HEK293 (cell line): ENCODE measurements around the gene SEMA3D.

Experiments used
- CTCF ChIA-PET: fragments of 350-600 bp; formaldehyde crosslinking; extraction: SDS; loops from one replicate; lab custom pipeline; 2021; ENCODE audit warnings: antibody characterized with exemption; lab: Yijun Ruan, JAX
- POLR2A ChIA-PET: fragments of 300-600 bp; formaldehyde crosslinking; extraction: SDS; loops from one replicate; lab custom pipeline; 2020; ENCODE audit warnings: antibody characterized with exemption, inconsistent platforms; lab: Yijun Ruan, JAX
- H3K27ac ChIP-seq: fragments of 200-500 bp; sonication (Bioruptor generic); 2 replicates; pipeline ENCODE4 v1.5.1; 2014; ENCODE audit warnings: low read depth, low read length, control low read depth, inconsistent platforms; ENCODE audit errors: extremely low read depth
- H3K36me3 ChIP-seq, 2 experiments: fragments of 200-500 bp in 1 of 2; sonication (Bioruptor generic) in 1 of 2; 1 replicate in 1 of 2; 2 replicates in 1 of 2; pipeline ENCODE4 v1.5.1; 2014 to 2017; ENCODE audit warnings: inconsistent platforms in 2 of 2, low read length in 2 of 2; ENCODE audit not compliant: control insufficient read depth in 2 of 2, insufficient read depth in 1 of 2
- H3K4me1 ChIP-seq: fragments of 200-500 bp; sonication (Bioruptor generic); 2 replicates; pipeline ENCODE4 v1.5.1; 2014; ENCODE audit warnings: mild to moderate bottlenecking, low read length, inconsistent platforms; ENCODE audit not compliant: control insufficient read depth, insufficient read depth
- H3K4me3 ChIP-seq: 2 replicates; pipeline ENCODE4 v1.5.1; 2011; ENCODE audit warnings: low read depth, mild to moderate bottlenecking, control low read depth, low read length, moderate library complexity
- H3K9me3 ChIP-seq: fragments of 200-500 bp; sonication (Bioruptor generic); 2 replicates; pipeline ENCODE4 v1.5.1; 2014; ENCODE audit warnings: low read depth, low read length, inconsistent platforms; ENCODE audit not compliant: control insufficient read depth, insufficient read depth
- FEZF1 ChIP-seq: fragments of 450-650 bp; formaldehyde crosslinking; IDR thresholded peaks from 2 replicates; pipeline ENCODE4 v1.5.1; 2016; ENCODE audit warnings: missing biosample characterization, missing genetic modification characterization
- GLI4 ChIP-seq: fragments of 450-650 bp; formaldehyde crosslinking; IDR thresholded peaks from 2 replicates; pipeline ENCODE4 v1.5.1; 2016; ENCODE audit warnings: missing biosample characterization, missing genetic modification characterization
- GLIS1 ChIP-seq: fragments of 450-650 bp; formaldehyde crosslinking; IDR thresholded peaks from 2 replicates; pipeline ENCODE4 v1.5.1; 2016; ENCODE audit warnings: missing biosample characterization, missing genetic modification characterization
- KLF16 ChIP-seq: fragments of 450-650 bp; formaldehyde crosslinking; IDR thresholded peaks from 2 replicates; pipeline ENCODE4 v1.5.1; 2017; ENCODE audit warnings: missing biosample characterization, missing genetic modification characterization
- SP3 ChIP-seq: fragments of 450-650 bp; formaldehyde crosslinking; IDR thresholded peaks from 2 replicates; pipeline ENCODE4 v1.5.1; 2016; ENCODE audit warnings: missing biosample characterization, missing genetic modification characterization
- ZNF155 ChIP-seq: fragments of 450-650 bp; formaldehyde crosslinking; IDR thresholded peaks from 2 replicates; pipeline ENCODE4 v1.5.1; 2016; ENCODE audit warnings: missing biosample characterization, missing genetic modification characterization
- ZNF223 ChIP-seq: fragments of 450-650 bp; formaldehyde crosslinking; IDR thresholded peaks from 2 replicates; pipeline ENCODE4 v1.5.1; 2016; ENCODE audit warnings: missing biosample characterization, missing genetic modification characterization
- ZNF391 ChIP-seq: fragments of 450-650 bp; formaldehyde crosslinking; IDR thresholded peaks from 2 replicates; pipeline ENCODE4 v1.5.1; 2016; ENCODE audit warnings: low read depth, missing biosample characterization, missing genetic modification characterization, borderline replicate concordance
- ZNF544 ChIP-seq: fragments of 450-650 bp; formaldehyde crosslinking; IDR thresholded peaks from 2 replicates; pipeline ENCODE4 v1.5.0; 2017; ENCODE audit warnings: missing biosample characterization, missing genetic modification characterization
- ZNF561 ChIP-seq: fragments of 450-650 bp; IDR thresholded peaks from 2 replicates; pipeline ENCODE4 v1.5.1; 2018; ENCODE audit warnings: missing biosample characterization, missing genetic modification characterization, borderline replicate concordance
- ZNF658 ChIP-seq: fragments of 450-650 bp; formaldehyde crosslinking; IDR thresholded peaks from 2 replicates; pipeline ENCODE4; 2016; ENCODE audit warnings: missing biosample characterization, missing genetic modification characterization
- ZNF747 ChIP-seq: fragments of 450-650 bp; formaldehyde crosslinking; IDR thresholded peaks from 2 replicates; pipeline ENCODE4 v1.5.1; 2016; ENCODE audit warnings: missing biosample characterization, missing genetic modification characterization
- ZNF768 ChIP-seq: fragments of 450-650 bp; formaldehyde crosslinking; IDR thresholded peaks from 2 replicates; pipeline ENCODE4 v1.5.1; 2018; ENCODE audit warnings: missing biosample characterization, mild to moderate bottlenecking, missing genetic modification characterization
- ZNF792 ChIP-seq: fragments of 450-650 bp; formaldehyde crosslinking; IDR thresholded peaks from 2 replicates; pipeline ENCODE4 v1.5.1; 2016; ENCODE audit warnings: missing biosample characterization, missing genetic modification characterization
- ZNF843 ChIP-seq: fragments of 450-650 bp; formaldehyde crosslinking; IDR thresholded peaks from 2 replicates; pipeline ENCODE4 v1.5.1; 2016; ENCODE audit warnings: missing biosample characterization, missing genetic modification characterization
- TF ChIP-seq, protein P1 (sequence below): fragments of 450-650 bp; formaldehyde crosslinking; IDR thresholded peaks from 2 replicates; pipeline ENCODE4 v1.5.1; 2016; ENCODE audit warnings: missing biosample characterization, missing genetic modification characterization
- TF ChIP-seq, protein P2 (sequence below): fragments of 450-650 bp; formaldehyde crosslinking; IDR thresholded peaks from 2 replicates; pipeline ENCODE4 v1.5.1; 2016; ENCODE audit warnings: missing biosample characterization, missing genetic modification characterization, low read depth
- TF ChIP-seq, protein P3 (sequence below): fragments of 450-650 bp; formaldehyde crosslinking; IDR thresholded peaks from 2 replicates; pipeline ENCODE4 v1.5.1; 2016; ENCODE audit warnings: missing biosample characterization, missing genetic modification characterization
- TF ChIP-seq, protein P4 (sequence below): fragments of 450-650 bp; formaldehyde crosslinking; IDR thresholded peaks from 2 replicates; pipeline ENCODE4 v1.5.1; 2016; ENCODE audit warnings: missing biosample characterization, missing genetic modification characterization, borderline replicate concordance
- TF ChIP-seq, protein P5 (sequence below): fragments of 450-650 bp; formaldehyde crosslinking; conservative IDR thresholded peaks from 2 replicates; pipeline ENCODE4 v1.5.1; 2016; ENCODE audit warnings: low read depth, missing biosample characterization, missing genetic modification characterization
- TF ChIP-seq, protein P6 (sequence below): fragments of 450-650 bp; formaldehyde crosslinking; IDR thresholded peaks from 2 replicates; pipeline ENCODE4 v1.5.1; 2017; ENCODE audit warnings: missing biosample characterization, missing genetic modification characterization

SEMA3D gene

DNA sequence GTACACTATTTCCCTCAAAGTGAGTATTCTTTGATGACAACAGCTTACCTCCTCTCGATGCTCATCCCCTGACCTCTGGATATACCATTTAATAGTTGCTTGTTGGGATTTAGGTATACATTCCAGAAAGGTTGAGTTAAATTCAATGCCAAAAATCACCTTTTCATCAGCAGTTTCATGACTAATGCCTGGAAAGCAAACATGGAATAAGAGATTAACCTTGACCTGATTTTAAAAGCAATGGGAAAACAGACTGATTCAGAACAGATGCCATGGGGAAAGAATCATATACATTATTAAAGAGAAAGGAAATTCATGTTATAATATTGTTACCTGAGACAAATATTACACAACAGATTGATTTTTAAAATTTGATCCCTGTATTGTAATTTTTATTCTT lies 180.1 kb downstream of the SEMA3D start (continued):
- TF ChIP-seq, protein P1, sequence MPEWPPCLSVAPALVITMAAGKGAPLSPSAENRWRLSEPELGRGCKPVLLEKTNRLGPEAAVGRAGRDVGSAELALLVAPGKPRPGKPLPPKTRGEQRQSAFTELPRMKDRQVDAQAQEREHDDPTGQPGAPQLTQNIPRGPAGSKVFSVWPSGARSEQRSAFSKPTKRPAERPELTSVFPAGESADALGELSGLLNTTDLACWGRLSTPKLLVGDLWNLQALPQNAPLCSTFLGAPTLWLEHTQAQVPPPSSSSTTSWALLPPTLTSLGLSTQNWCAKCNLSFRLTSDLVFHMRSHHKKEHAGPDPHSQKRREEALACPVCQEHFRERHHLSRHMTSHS, result no peak
- TF ChIP-seq GLI4 (tag by site-specific recombination) (no peak), ZNF792 (tag by site-specific recombination) (no peak), ZNF658 (tag by site-specific recombination) (no peak), ZNF544 (tag by site-specific recombination) (no peak)

DNA sequence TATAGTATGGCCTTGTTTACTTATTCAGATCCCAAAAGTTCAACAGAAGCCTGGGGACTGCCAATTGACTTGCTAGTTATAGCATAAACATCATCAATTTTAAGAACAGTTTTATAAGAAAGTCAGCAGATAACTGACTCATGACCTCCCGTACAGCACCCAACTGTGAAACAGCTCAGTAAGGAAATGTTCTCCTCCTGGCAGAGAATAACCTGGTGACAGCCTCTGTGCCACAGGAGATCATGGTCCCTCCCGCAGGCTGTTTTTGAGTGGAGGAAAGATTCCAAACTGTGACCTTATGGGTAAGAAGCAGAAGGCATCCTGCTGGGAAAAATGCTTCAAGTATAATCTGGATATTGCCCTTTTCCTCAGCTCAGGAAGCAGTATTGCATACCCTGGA lies 182.5 kb downstream of the SEMA3D start:
- Histone ChIP-seq H3K4me3 (no peak overlapping the region), H3K36me3 (no peaks in the 10 kb centered on the region; a peak in 1 of 3 replicates), H3K4me1 (peaks cover 26% of the 10 kb centered on the region), H3K27ac (no peak overlapping the region), H3K9me3 (no peaks in the 10 kb centered on the region)
- ChIA-PET CTCF (no interaction called here), POLR2A (no interaction called here)
- TF ChIP-seq ZNF391 (tag by site-specific recombination) (no peak), ZNF768 (no peak), ZNF843 (tag by site-specific recombination) (peak; percentile 39; the same call in 1 of the 2 replicates), FEZF1 (tag by site-specific recombination) (peak; percentile 75), ZNF747 (tag by site-specific recombination) (no peak), ZNF155 (tag by site-specific recombination) (no peak), GLIS1 (tag by site-specific recombination) (peak; percentile 80), ZNF561 (tag by site-specific recombination) (0 out of 2 replicates have a peak, but pooled peaks have one; percentile 19), SP3 (tag by site-specific recombination) (no peak), ZNF223 (tag by site-specific recombination) (no peak), KLF16 (tag by site-specific recombination) (no peak)
- TF ChIP-seq, protein P2, sequence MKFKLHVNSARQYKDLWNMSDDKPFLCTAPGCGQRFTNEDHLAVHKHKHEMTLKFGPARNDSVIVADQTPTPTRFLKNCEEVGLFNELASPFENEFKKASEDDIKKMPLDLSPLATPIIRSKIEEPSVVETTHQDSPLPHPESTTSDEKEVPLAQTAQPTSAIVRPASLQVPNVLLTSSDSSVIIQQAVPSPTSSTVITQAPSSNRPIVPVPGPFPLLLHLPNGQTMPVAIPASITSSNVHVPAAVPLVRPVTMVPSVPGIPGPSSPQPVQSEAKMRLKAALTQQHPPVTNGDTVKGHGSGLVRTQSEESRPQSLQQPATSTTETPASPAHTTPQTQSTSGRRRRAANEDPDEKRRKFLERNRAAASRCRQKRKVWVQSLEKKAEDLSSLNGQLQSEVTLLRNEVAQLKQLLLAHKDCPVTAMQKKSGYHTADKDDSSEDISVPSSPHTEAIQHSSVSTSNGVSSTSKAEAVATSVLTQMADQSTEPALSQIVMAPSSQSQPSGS (tag by site-specific recombination), result no peak
- TF ChIP-seq, protein P3, sequence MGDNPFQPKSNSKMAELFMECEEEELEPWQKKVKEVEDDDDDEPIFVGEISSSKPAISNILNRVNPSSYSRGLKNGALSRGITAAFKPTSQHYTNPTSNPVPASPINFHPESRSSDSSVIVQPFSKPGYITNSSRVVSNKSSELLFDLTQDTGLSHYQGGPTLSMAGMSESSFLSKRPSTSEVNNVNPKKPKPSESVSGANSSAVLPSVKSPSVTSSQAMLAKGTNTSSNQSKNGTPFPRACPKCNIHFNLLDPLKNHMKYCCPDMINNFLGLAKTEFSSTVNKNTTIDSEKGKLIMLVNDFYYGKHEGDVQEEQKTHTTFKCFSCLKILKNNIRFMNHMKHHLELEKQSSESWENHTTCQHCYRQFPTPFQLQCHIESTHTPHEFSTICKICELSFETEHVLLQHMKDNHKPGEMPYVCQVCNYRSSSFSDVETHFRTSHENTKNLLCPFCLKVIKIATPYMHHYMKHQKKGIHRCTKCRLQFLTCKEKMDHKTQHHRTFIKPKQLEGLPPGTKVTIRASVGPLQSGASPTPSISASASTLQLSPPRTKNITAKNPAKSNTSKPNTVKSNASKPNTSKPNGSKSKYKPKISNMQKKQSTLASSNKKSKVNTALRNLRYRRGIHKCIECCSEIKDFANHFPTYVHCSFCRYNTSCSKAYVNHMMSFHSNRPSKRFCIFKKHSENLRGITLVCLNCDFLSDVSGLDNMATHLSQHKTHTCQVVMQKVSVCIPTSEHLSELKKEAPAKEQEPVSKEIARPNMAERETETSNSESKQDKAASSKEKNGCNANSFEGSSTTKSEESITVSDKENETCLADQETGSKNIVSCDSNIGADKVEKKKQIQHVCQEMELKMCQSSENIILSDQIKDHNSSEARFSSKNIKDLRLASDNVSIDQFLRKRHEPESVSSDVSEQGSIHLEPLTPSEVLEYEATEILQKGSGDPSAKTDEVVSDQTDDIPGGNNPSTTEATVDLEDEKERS (tag by site-specific recombination), result no peak
- TF ChIP-seq, protein P4, sequence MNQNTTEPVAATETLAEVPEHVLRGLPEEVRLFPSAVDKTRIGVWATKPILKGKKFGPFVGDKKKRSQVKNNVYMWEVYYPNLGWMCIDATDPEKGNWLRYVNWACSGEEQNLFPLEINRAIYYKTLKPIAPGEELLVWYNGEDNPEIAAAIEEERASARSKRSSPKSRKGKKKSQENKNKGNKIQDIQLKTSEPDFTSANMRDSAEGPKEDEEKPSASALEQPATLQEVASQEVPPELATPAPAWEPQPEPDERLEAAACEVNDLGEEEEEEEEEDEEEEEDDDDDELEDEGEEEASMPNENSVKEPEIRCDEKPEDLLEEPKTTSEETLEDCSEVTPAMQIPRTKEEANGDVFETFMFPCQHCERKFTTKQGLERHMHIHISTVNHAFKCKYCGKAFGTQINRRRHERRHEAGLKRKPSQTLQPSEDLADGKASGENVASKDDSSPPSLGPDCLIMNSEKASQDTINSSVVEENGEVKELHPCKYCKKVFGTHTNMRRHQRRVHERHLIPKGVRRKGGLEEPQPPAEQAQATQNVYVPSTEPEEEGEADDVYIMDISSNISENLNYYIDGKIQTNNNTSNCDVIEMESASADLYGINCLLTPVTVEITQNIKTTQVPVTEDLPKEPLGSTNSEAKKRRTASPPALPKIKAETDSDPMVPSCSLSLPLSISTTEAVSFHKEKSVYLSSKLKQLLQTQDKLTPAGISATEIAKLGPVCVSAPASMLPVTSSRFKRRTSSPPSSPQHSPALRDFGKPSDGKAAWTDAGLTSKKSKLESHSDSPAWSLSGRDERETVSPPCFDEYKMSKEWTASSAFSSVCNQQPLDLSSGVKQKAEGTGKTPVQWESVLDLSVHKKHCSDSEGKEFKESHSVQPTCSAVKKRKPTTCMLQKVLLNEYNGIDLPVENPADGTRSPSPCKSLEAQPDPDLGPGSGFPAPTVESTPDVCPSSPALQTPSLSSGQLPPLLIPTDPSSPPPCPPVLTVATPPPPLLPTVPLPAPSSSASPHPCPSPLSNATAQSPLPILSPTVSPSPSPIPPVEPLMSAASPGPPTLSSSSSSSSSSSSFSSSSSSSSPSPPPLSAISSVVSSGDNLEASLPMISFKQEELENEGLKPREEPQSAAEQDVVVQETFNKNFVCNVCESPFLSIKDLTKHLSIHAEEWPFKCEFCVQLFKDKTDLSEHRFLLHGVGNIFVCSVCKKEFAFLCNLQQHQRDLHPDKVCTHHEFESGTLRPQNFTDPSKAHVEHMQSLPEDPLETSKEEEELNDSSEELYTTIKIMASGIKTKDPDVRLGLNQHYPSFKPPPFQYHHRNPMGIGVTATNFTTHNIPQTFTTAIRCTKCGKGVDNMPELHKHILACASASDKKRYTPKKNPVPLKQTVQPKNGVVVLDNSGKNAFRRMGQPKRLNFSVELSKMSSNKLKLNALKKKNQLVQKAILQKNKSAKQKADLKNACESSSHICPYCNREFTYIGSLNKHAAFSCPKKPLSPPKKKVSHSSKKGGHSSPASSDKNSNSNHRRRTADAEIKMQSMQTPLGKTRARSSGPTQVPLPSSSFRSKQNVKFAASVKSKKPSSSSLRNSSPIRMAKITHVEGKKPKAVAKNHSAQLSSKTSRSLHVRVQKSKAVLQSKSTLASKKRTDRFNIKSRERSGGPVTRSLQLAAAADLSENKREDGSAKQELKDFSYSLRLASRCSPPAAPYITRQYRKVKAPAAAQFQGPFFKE (tag by site-specific recombination), result no peak
- TF ChIP-seq, protein P5, sequence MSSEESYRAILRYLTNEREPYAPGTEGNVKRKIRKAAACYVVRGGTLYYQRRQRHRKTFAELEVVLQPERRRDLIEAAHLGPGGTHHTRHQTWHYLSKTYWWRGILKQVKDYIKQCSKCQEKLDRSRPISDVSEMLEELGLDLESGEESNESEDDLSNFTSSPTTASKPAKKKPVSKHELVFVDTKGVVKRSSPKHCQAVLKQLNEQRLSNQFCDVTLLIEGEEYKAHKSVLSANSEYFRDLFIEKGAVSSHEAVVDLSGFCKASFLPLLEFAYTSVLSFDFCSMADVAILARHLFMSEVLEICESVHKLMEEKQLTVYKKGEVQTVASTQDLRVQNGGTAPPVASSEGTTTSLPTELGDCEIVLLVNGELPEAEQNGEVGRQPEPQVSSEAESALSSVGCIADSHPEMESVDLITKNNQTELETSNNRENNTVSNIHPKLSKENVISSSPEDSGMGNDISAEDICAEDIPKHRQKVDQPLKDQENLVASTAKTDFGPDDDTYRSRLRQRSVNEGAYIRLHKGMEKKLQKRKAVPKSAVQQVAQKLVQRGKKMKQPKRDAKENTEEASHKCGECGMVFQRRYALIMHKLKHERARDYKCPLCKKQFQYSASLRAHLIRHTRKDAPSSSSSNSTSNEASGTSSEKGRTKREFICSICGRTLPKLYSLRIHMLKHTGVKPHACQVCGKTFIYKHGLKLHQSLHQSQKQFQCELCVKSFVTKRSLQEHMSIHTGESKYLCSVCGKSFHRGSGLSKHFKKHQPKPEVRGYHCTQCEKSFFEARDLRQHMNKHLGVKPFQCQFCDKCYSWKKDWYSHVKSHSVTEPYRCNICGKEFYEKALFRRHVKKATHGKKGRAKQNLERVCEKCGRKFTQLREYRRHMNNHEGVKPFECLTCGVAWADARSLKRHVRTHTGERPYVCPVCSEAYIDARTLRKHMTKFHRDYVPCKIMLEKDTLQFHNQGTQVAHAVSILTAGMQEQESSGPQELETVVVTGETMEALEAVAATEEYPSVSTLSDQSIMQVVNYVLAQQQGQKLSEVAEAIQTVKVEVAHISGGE (tag by site-specific recombination), result 0 out of 2 replicates have a peak, but pooled peaks have one; percentile 11
- TF ChIP-seq, protein P6, sequence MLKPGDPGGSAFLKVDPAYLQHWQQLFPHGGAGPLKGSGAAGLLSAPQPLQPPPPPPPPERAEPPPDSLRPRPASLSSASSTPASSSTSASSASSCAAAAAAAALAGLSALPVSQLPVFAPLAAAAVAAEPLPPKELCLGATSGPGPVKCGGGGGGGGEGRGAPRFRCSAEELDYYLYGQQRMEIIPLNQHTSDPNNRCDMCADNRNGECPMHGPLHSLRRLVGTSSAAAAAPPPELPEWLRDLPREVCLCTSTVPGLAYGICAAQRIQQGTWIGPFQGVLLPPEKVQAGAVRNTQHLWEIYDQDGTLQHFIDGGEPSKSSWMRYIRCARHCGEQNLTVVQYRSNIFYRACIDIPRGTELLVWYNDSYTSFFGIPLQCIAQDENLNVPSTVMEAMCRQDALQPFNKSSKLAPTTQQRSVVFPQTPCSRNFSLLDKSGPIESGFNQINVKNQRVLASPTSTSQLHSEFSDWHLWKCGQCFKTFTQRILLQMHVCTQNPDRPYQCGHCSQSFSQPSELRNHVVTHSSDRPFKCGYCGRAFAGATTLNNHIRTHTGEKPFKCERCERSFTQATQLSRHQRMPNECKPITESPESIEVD, result 0 out of 2 replicates have a peak, but pooled peaks have one; percentile 18
